OCI-M2 (cell line): ENCODE results near the gene DAZAP1.
"Not testable (repeated sequence)": the region's sequence is repeated elsewhere in the genome, so short reads cannot be mapped to it uniquely, and the experiment has no call there.

Experiments used
- DNase-seq: peaks from one replicate; lab custom pipeline; 2025; ENCODE audit not compliant: unreplicated experiment; lab: John Stamatoyannopoulos, UW

The DAZAP1 gene

GRCh38 chr19:1410136-1410786 lies 2.9 kb downstream of the DAZAP1 start:
- DNase-seq: no peak

GRCh38 chr19:1410789-1411188 lies 3.4 kb downstream of the DAZAP1 start:
- DNase-seq: no peak

GRCh38 chr19:1411255-1412191 lies 4.1 kb downstream of the DAZAP1 start:
- DNase-seq: no peak

DNA sequence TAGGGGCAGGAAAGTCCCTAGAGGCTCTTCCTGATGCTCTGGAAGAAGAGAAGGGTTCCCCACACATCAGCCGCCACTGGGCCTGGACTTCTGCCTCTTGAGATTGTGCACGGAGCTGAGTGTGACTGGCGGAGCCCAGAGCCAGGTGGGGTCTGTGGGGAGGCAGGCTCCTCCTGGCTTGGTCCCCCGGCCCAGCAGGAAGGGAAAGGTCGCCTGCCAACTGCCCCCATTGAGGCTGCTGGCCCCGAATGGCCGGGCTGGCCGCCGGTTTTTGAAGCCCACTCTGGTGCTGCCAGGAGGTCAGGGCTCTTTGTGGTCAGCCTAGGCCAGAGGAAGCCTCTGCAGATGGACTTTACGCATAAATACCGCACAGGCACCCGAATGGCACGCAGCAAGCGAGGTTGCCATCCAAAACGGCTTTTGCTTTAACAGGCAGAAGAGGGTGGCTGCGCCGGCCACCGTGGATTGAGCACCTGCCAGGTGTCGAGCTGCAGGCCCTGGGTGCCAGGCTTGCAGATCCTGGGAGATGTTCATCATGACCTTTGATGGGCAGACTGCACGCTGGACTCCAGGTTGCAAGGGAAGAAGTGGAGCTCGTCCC lies 5.0 kb downstream of the DAZAP1 start:
- no peak for DNase-seq

- no peak for DNase-seq
These were observed 5.8 kb downstream of the DAZAP1 start for GRCh38 chr19:1412995-1413800.

DNA sequence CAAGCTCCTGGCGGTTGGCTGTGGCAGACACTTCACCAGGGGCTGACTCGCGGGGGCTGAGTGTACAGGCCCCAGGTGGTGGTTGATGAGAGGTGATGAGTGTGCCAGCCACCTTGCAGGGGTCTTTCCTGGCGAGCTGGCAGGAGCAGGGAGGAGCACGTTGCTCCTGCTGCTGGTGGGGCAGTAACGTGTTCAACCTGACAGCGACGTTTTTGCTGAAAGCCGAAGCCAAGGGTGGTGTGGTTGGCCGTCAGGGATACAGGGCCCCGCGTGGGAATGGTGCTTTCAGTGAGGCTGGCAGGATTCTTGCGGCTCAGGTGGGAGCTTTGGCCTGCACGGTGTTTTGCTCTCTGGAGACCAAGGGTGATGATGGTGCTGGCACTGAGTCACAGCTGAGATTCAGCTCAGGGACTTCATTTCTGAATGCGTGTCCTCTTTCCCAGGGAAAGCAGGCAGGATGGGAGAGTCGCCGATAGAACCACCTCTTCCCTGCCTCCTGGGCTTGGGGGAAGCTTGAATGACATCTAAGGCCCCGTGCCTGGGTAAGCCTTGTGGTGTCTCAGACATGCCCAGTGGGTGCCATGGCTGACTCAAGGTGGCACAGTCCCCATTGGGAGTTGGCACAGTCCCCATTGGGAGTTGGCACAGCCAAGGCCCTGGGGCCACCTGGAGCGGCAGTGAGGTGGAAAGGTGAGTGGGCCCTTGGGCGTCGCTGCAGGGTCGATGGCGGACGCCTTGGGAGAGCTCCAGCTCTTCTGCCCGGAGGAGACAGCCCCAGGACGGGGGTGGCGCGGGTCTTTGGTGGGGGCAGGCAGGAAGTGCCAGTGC lies 8.8 kb downstream of the DAZAP1 start:
- DNase-seq: no peak

DNA sequence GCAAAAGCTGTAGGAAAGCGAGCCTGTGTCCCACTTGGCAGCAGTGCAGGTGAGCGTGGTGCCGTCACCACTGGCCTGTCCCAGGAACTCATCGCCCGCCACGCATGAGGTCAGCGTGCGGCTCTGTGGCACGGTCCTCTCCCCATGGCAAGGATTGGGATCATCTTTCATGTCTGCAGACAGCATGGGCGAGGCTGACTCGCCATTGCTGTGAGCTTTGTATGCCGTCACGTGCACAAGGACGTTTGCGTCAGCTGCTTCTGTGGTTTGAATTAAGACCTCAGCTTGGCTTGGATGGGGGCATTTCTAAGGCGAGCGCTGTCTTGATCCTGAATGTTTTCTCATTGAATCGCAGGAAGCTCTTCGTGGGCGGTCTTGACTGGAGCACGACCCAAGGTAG lies 9.8 kb downstream of the DAZAP1 start:
- DNase-seq: no peak

- no peak for DNase-seq
These were observed 10.5 kb downstream of the DAZAP1 start for GRCh38 chr19:1417681-1418495.

DNA sequence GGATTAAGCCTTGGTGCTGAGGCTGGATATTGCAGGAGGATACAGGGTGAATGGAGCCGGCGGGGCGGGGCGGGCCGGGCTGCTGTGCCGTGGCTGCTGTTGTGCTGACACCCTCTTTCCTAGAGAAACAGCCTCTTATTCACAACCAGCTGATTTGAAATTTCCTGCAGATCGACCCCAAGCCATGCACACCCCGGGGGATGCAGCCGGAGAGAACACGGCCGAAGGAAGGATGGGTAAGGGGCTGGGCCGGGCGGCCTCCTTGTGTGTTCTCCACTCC lies 11.1 kb downstream of the DAZAP1 start:
- no peak for DNase-seq

- no peak for DNase-seq
These were observed 11.8 kb downstream of the DAZAP1 start for GRCh38 chr19:1418951-1419738.

DNA sequence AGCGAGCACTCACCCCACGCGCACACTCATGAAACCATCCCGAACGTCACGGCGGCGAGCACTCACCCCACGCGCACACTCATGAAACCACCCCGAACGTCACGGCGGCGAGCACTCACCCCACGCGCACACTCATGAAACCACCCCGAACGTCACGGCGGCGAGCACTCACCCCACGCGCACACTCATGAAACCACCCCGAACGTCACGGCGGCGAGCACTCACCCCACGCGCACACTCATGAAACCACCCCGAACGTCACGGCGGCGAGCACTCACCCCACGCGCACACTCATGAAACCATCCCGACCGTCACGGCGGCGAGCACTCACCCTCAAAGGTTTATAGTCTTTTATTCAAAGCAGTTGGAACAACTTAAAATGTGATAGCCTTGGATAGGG lies 12.7 kb downstream of the DAZAP1 start:
- DNase-seq: not testable (repeated sequence)

DNA sequence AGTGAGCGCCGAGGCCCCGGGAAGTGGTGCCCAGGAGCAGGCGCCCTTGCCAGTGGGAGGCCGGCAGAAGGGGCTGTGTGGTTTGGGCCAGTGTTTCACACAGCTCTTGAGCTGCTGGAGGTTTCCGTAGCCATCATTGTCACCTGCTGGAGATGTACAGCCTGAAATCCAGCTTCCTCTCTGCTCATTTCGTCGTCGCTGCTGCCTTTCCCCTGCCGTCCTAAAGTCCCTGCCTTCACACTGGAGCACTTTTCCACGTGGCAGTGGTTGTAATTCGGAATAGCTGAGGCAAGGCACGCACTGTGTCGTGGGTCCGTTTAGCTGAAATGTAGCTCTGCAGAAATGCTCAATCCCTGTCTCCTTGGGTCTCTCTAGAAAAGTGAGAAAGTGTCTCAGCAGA lies 13.2 kb downstream of the DAZAP1 start:
- no peak for DNase-seq

DNA sequence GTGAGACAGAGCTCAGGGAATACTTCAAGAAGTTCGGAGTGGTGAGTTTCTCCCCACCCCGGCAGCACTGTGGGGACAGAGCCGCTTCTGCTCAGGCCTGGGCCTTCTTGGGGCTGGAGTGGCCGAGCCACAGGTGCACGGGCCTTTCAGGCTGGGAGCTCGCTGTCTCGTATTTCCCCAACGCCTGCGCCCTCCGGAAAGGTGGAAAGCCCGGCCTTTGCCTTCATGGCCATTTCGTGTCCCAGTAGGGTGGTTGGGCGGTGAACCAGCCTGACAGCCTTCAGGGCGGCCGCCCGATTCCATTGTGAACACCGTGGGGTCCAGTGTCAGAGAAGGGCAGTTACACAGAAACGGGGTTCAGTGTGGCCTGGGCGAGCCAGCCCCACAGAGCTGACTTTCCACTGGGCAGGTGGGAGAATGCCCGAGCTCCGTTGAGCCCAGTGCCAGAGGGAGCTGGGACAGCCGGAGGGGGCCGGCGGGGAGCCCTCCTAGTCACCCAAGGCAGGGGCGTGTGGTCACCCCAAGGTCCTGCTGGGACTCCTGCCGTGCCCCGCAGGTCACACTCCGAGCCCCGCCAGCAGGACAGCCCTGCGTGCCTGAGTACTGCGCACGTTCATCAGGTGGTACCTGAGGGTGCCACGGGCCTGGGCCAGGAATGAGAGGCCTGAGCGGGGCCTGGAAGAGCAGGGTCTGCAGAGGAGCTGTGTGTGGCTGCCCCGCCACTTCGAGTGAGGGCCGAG lies 14.0 kb downstream of the DAZAP1 start:
- no peak for DNase-seq

DNA sequence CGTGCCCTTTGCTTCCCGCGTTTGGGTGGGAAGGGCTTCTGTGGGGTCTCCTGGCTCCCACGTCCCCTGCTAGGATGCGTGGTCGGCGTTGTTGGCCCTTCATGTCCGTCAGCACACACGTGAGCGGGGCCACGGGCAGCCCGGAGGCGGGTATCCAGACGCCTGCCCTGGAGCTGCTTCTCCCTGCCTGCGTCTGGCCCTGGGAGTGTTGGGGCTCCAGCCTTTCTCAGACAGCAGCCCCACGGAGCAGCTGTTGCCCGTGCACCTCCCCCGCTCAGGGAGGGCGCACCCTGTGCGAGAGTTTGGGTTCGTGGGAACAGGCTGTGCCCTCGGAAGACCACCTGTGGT lies 14.5 kb downstream of the DAZAP1 start:
- DNase-seq: no peak

- no peak for DNase-seq
These were observed 15.0 kb downstream of the DAZAP1 start for GRCh38 chr19:1422360-1422759.

DNA sequence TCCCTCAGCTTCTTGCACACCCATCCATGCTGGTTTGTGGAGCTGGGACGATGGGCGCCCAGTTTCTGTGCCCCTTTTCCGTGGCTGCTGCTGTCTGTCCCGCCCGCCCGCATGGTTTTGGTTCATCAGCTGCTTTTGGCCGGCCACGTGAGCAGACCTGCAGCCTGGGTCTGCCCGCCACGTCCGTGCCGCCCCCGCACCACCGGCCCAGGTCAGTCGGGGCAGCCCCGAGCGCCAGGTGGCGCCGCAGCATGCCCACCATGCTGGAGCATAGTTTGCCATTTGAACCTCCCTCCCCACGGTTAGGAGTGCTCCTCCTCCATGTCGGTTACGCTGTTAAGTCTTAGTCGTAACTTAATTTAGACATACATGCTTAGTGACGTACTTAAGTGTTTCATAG lies 15.6 kb downstream of the DAZAP1 start:
- no peak for DNase-seq

DNA sequence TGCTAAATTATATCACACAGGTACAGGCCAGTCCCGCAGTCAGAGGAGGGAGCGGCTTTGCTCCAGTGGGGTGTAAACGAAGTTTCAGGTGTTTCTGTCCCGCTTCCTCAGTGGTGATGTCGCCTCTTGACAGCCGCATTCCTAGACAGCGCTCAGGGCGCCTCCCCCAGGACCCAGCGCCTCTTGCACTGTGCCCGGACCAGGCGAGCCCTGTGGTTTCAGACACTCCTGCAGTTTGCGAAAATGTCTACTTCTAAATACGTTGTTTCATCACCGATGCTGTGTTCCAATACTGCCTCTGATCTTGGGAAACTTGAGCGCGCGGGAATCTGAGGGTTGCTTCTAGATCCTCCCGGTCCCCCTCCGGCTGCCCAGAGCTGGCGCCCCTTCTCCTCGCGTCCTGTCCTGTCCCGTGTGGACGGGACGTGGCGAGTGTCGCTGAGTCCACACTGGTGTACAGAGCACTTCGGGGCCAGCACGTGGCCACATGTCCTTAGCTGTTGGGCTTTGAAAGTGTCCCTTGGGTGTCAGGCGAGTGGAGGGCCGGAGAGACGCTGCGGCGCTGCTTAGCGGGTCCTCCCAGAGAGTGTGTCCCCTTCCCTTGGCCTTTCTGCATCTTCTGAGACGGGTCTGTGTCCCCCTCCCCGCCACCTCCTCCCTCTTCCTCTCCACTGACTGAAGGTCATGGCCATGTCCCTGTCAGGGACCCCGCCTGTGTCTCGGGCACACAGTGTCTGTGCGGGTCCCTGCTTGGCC lies 16.2 kb downstream of the DAZAP1 start:
- DNase-seq: no peak
